Cardiac muscle cell (in vitro differentiated cells and primary cell): ENCODE measurements around the gene DIPK1C. TPM values are rescaled to one million over a fixed set of nuclear protein-coding genes. Genes with fewer than 3 reads are reported as not detected.

Experiments
- DNase-seq, 2 donors: peaks; one replicate each; pipeline versions ENCODE4 v3.0.0 to v3.0.0-alpha.2; 2010 to 2017; ENCODE audit warnings: low read depth in 1 of 2, low spot score in 1 of 2
- H3K27ac ChIP-seq: fragments of 200-600 bp; sonication (generic); 2 replicates; pipeline ENCODE4 v1.5.1; 2016
- H3K27me3 ChIP-seq: fragments of 200-600 bp; sonication (generic); 2 replicates; pipeline ENCODE4 v1.6.0; 2016; ENCODE audit warnings: control low read depth
- H3K36me3 ChIP-seq: fragments of 200-600 bp; sonication (generic); 2 replicates; pipeline ENCODE4 v1.5.1; 2016; ENCODE audit warnings: control low read depth
- H3K4me1 ChIP-seq: fragments of 200-600 bp; sonication (generic); 2 replicates; pipeline ENCODE4 v1.8.1; 2017; ENCODE audit warnings: low read depth, mild to moderate bottlenecking, mixed run types
- H3K4me3 ChIP-seq: fragments of 200-600 bp; sonication (generic); 2 replicates; pipeline ENCODE4 v1.5.1; 2016; ENCODE audit warnings: mild to moderate bottlenecking
- H3K9me3 ChIP-seq: fragments of 200-600 bp; sonication (generic); 2 replicates; pipeline ENCODE4 v1.5.1; 2017; ENCODE audit warnings: low read depth, mild to moderate bottlenecking, control low read depth
- CTCF ChIP-seq: IDR thresholded peaks from 2 replicates; pipeline ENCODE4 v1.5.1; 2012; ENCODE audit warnings: low read depth, mild to moderate bottlenecking, low read length
- polyA plus RNA-seq: library from polyadenylated mRNA; unstranded; fragments of >200 nt; fragmentation: Nextera tagmentation; extraction: Ambion mirVana; gene quantifications from 2 replicates; pipeline ENCODE4 v1.2.1, GENCODE V29; 2016
- total RNA-seq: library from RNA; depleted of rRNA; stranded (reverse); fragments of >200 nt; gene quantifications from 2 replicates; pipeline ENCODE4 v1.2.3, GENCODE V29; 2016

The DIPK1C gene
- total and polyA plus RNA-seq, 2 experiments from 2014 or later: not detected

- H3K9me3 ChIP-seq: no peaks in the 10 kb centered on the region
- H3K4me1 ChIP-seq: no peaks in the 10 kb centered on the region
- no peak overlapping the region for H3K4me3 ChIP-seq
- no peak for TF ChIP-seq CTCF
- H3K27me3 ChIP-seq: no peaks in the 10 kb centered on the region
- no peak overlapping the region for H3K27ac ChIP-seq
- DNase-seq: peak in 1 of 2 donors; percentile 17
- no peaks in the 10 kb centered on the region for H3K36me3 ChIP-seq
These were observed 67.8 kb downstream of the DIPK1C start for GRCh38 chr18:74389171-74389927.

GRCh38 chr18:74388227-74388626, 68.9 kb downstream of the DIPK1C start:
- no peak for DNase-seq
- no peaks in the 10 kb centered on the region for H3K9me3 ChIP-seq
- H3K36me3 ChIP-seq: no peaks in the 10 kb centered on the region
- H3K27me3 ChIP-seq: no peaks in the 10 kb centered on the region
- H3K27ac ChIP-seq: no peak overlapping the region
- H3K4me3 ChIP-seq: no peak overlapping the region
- no peaks in the 10 kb centered on the region for H3K4me1 ChIP-seq
- no peak for TF ChIP-seq CTCF

GRCh38 chr18:74387383-74387782, 69.7 kb downstream of the DIPK1C start:
- H3K9me3 ChIP-seq: no peaks in the 10 kb centered on the region
- TF ChIP-seq CTCF: no peak
- DNase-seq: no peak
- no peaks in the 10 kb centered on the region for H3K27me3 ChIP-seq
- H3K4me3 ChIP-seq: no peak overlapping the region
- no peaks in the 10 kb centered on the region for H3K4me1 ChIP-seq
- H3K27ac ChIP-seq: no peak overlapping the region
- H3K36me3 ChIP-seq: no peaks in the 10 kb centered on the region

Other genes starting within 250 kb of the DIPK1C start
- gene CYB5A, start 165.3 kb downstream of the DIPK1C start, total RNA-seq: 150 and 207 TPM in 2 replicates
- gene CYB5A, start 165.3 kb downstream of the DIPK1C start, polyA plus RNA-seq: 201 and 231 TPM in 2 replicates
- gene C18orf63, start 141.5 kb downstream of the DIPK1C start, total RNA-seq: not detected in 2 replicates
- gene C18orf63, start 141.5 kb downstream of the DIPK1C start, polyA plus RNA-seq: not detected in 2 replicates
- 78.4 and 79.2 TPM in 2 replicates for gene CNDP2, start 39.1 kb upstream of the DIPK1C start, total RNA-seq
- gene CNDP2, start 39.1 kb upstream of the DIPK1C start, polyA plus RNA-seq: 74.8 and 114 TPM in 2 replicates
- gene CNDP1, start 77.2 kb upstream of the DIPK1C start, total RNA-seq: 1.6 TPM in 1 of 2 replicates, not detected in the other
- 0.55 TPM in 1 of 2 replicates, not detected in the other for gene CNDP1, start 77.2 kb upstream of the DIPK1C start, polyA plus RNA-seq
- 4.2 and 8.0 TPM in 2 replicates for gene ZNF407, start 140.6 kb upstream of the DIPK1C start, total RNA-seq
- 4.6 and 4.8 TPM in 2 replicates for gene ZNF407, start 140.6 kb upstream of the DIPK1C start, polyA plus RNA-seq